HG03135 (cell line): ENCODE data around the gene CEP85.
"Not testable (repeated sequence)": the region's sequence is repeated elsewhere in the genome, so short reads cannot be mapped to it uniquely, and the experiment has no call there.

Source experiments
- ATAC-seq: cut with Tn5 transposase; IDR thresholded peaks from one replicate; pipeline ENCODE4 v1.9.1; 2021; ENCODE audit warnings: mild to moderate bottlenecking, moderate library complexity; ENCODE audit not compliant: unreplicated experiment

Gene CEP85

DNA sequence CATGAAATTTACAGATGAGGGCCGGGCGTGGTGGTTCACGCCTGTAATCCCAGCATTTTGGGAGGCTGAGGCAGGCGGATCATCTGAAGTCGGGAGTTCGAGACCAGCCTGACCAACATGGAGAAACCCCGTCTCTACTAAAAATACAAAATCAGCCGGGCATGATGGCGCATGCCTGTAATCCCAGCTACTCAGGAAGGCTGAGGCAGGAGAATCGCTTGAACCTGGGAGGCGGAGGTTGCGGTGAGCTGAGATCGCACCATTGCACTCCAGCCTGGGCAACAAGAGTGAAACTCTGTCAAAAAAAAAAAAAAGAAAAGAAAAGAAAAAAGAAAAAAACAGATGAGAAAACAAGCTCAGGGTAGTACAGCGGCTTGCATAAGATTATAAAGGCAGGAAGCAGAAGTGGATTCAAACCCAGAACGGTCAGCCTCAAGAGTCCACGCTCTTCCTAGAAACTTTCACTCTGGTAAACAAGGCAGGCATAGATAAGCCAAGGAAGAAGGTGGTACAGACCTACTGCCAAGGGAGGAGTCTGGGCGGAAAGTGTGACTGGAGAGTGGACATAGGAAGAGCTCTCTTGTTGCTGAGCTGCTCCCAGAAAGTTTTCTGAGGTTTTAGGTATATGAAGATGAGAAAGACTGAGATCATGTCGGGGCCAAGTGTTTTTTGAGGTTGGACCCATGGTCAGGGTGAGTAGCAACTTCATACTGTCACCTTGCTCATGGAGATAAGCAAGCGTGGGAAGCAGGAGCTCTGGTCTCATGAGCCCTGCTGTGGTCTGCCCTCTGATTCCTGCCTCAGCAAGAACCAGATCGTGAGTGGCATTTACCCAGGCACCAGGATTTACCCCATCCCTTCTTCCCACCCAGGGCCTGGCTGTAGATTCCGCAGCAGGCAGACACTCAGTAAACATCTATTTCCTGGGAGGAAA lies 74.2 kb downstream of the CEP85 start:
- not testable (repeated sequence) for ATAC-seq

DNA sequence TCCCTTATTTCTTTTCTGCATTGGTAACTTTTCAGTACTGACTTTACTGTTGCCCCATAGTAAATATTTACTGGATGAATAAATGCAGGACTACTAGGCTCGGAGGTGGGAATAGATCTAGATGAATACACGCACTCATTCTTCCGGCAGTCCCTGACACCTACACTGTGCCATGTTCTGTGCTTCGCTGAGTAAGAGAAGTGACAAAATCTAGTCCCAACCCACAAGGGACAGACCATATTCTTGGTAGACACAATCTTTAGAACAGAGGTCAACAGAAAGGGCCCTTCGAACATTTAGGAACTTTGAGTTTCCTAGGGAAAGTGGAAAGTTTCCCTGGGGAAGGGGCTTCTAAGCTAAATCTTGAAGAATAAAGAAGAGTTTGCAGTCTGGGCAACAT lies 80.5 kb downstream of the CEP85 start:
- no peak for ATAC-seq

DNA sequence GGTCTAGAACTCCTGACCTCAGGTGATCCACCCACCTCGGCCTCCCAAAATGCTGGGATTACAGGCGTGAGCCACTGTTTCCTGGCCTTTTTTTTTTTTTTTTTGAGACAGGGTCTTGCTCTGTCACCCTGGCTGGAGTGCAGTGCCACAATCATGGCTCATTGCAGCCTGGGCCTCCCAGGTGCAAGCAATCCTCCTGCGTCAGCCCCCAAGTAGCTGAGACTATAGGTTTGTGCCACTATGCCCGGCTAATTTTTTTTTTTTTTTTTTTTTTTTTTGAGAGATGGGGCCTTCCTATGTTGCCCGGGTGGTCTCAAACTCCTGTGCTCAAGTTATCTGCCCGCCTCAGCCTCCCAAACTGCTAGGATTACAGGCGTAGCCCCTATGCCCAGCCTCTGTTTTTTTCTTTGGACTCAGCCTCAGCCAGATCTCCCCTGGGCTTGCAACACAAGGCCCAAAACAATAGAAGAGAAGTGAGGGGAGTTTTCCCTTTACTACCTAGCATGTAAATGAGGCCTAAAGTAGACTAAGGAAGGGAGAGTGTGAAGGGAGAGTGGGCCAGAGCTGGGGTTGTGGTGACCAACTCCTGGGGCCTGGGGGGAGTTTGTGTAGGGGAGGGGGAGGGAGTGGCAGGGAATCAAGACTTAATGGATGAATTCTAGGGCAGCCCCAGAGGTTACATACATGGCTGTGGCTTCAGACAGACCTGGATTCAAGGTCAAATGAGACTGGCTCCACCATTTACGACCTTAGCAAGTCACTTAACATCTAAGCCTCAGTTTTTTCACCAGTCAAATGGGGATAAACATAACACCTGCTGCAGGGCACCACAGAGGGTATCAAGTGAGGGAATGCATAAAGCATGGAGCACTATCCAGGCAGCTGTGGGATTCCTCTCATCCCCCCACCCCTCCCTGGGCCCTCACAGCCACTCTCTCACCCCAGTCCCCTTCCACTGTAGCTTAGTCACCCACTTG lies 82.2 kb downstream of the CEP85 start:
- no peak for ATAC-seq

DNA sequence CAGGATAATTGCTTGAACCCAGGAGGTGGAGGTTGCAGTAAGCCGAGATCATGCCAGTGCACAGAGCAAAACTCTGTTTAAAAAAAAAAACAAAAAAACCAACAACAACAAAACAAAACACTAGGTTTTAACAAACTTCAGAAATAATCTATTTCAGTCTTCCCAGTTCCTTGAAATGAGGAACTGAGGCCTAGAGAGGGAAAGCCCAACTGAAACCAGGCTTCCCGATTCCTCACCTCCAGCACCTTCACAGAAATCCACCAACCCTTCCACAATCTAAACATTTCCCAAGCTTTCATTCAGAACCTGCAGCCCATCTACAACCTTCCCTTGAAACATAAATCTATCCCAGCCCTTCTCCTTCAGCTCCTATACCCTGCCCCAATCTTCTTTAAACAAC lies 83.1 kb downstream of the CEP85 start:
- ATAC-seq, result no peak

DNA sequence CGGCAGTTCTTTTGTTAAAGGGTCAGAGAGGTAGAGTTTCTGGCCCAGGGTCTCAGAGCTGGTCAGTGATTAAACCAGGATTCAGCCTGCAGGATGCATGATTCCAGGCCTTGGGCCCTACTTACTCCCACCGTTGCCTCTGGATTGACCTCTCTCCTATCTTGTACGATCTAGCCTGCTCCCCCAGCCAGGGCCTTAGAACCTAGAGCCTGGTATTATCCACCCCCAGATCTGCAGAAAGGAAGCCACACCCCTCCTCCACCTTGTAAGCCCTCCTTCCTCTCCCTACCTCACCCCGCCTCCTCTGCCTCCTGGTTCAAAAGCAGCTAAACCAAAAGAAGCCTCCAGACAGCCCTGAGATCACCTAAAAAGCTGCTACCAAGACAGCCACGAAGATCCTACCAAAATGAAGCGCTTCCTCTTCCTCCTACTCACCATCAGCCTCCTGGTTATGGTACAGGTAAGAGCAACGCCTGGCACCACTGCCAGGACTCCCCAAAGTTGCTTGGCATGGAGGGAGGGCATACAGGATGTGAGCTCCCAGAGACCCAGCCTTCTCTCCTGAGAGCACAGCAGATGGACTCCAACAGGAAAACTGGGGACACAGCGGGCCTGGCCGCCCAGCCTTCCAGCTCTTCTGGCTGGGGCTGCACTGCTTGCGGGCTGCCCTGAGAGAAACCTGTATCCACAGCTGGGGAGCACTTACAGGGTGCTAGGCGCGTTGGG lies 83.8 kb downstream of the CEP85 start, which contains the start of gene CD52:
TSS of gene CD52 (plus strand) at position 347 of the 726 bp plus-strand sequence. CDS start at position 407, 60 bp downstream.
- no peak for ATAC-seq

DNA sequence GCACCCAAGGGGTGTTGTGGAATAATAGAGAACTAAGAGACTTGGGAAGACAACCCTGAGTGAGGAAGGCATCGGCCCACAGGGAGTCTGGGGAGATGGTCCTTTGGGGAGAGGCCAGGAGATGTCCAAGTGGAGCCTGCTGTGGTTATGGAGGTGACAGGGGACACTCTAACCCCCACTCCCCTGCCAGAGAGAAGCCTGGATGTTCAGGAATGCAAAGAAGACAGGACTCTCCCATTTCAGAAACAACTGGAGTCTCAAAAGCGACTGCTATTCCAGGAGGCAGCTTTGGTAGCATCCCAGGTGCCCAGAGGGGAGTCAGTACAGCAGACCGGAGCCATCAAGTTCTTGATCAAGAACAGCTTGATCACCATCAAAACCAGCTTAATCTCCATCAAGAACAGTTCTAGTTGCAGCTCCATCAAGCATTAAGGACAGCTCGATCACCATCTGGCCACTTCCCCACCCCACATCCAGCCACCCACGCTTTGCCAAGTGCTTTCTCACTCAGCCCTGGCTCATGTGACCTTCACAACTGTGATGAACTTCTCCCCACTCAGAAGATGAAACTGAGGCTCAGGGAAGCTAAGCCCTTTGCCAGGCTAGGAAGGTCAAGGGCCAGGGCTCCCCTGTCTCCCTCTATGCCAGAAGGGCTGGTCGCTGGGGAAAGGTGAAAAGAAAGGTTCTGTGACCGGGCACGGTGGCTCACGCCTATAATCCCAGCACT lies 84.5 kb downstream of the CEP85 start:
- ATAC-seq, result no peak

DNA sequence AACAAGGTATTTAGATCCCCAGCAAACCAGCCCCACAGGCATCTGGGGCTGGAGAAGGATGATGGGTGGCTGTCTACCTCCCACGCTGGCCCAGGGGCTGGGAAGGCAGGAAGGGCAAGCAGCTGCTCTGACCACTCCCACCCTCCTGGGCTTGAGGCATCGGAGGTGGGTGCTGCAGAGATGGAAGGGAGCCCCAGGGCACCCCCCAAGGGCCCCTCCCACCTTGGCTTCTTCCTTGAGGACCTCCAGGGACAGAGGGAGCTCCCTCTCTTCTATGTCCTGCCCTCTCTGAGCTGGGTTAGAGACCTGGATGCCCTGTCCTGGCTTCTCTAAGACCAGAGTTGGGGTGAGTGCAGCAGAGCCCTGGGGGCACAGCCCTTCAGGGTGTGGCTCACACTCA lies 86.9 kb downstream of the CEP85 start:
- no peak for ATAC-seq

DNA sequence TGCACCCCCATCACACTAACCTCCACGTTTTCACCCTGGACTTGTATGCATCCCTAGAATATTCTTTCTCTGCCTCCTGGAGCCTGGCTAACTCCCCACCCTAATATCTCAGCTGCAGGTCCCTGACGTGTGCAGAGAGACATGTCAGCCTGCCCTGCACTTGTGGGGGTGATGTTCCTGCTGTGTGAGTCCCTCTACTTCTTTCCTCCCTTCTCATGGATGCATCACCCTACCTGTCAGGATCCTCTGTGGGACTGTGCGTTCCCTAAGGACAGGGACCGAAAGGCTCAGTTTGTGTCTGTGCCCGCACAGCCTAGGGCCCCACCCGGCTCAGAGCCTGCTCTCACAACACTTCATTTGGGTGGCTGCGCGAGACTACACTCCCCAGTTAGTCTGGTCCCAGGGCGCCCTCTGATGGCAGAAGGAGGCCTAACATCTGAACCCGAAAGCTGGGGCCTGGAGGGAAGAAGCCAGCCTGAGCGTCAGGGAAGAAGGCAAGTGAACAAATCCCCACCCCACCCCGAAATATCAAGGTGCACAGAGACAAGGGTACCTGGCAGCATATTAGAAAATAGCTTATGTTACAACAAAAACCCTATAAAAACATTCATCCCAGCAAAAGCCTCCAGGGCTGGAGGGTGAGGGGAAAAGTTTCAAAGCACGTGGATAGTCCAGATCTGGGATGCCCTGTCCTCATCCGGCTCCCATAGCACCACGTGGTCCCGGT lies 87.5 kb downstream of the CEP85 start:
- ATAC-seq, result peak; percentile 44

DNA sequence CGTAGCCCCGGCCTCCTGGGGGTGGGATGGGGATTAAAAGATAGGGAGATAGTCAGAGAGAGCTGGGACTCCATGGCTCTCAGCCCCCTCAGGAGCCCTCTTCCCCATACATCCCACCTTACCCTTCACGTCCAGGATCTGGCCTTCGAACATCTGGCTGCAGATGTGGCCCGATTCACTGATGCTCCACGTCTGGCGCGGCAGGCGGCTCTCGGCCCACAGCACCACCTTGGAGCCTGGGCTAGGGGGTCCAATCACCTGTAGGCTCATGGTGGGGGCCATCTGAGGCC lies 88.0 kb downstream of the CEP85 start:
- no peak for ATAC-seq

DNA sequence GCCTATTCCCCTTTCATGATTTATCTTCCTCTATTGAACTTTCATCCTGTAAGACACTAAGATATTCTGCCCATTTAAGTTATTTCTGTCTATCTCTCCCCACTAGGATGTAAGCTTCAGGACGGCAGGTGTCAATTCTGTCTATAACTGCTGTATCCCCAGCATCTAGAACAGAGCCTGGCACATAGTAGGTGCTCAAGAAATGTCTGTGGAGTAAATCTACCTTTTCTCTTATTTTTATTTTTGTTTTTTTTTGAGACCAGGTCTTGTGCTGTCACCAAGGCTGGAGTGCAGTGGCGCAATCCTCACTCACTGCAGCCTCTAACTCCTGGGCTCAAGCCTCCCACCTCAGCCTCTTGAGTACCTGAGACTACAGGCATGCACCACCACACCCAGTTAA lies 89.4 kb downstream of the CEP85 start:
- ATAC-seq, result no peak

DNA sequence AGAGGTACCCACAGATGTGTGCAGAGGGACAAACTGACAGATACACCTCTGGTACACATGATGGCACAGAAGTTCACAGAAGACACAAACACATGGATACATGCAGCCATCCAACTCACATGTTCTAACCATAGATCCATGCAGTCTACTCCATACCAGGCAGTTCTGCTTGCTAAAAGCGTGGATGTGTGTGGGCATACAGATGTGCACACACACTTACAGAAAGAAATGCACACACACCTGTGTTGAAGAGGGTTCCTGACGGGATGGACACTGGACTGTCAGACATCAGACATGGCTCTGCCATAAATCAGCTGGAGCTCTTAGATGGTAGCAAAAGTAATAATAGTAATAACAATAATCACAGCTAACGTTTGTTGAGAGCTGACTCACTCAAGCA lies 90.5 kb downstream of the CEP85 start:
- no peak for ATAC-seq

DNA sequence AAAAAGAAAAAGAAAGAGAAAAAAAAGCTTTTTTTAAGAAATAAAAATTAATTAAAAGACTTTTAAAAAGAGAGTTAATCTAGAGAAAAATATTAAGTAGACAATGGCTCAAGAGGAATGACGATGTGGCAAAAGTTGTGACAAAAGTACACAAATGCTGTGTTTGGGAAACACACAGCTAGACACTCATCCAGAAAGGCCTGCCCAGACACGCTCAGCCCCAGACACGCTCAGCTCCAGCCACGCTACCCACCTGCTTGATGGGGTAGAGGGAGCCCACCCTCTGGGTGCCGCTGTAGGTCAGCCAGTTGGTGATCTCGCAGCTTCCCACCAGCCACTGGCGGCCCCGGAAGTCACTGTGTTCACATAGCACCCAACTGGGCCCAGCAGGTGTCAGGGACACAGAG lies 94.0 kb downstream of the CEP85 start:
- ATAC-seq, result no peak
